NCI-H1694 treated with DMSO at 0.1 percent for 48 hours (cell line): Measurements from ENCODE around the gene CYP4F12.

Source experiments
- DNase-seq: peaks from one replicate; lab custom pipeline; 2025; lab: John Stamatoyannopoulos, UW

CYP4F12 gene, protein sequence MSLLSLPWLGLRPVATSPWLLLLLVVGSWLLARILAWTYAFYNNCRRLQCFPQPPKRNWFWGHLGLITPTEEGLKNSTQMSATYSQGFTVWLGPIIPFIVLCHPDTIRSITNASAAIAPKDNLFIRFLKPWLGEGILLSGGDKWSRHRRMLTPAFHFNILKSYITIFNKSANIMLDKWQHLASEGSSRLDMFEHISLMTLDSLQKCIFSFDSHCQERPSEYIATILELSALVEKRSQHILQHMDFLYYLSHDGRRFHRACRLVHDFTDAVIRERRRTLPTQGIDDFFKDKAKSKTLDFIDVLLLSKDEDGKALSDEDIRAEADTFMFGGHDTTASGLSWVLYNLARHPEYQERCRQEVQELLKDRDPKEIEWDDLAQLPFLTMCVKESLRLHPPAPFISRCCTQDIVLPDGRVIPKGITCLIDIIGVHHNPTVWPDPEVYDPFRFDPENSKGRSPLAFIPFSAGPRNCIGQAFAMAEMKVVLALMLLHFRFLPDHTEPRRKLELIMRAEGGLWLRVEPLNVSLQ

DNA sequence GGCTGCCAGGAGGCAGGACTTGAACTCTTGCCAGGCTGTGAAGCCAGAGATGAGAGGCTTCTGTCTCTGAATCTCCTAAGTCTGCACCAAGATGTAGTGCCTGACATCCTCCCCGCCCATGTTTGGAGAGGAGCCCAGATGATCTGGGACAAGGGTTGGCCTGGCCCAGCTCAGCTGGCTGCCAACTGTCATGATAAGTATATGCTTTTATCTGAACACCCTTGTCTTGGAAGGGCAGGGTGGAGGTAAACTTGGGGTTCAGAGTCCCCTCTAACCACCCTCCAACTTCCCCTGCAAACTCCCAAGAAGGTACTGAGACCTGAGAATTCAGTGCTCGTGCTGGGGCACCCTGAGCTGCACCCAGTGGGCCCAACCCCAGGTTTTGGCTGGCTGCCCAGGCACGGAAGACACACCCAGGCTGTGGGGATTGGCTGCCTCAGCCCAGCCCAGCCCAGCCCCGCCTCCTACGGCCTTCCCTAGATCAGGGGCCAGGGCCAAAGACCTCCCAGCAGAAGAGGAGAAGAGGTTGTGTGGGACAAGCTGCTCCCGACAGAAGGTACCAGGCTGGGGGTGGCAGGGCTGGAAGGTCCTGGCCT, at the start of gene CYP4F12:
TSS of gene CYP4F12 (plus strand) at position 508 of the 596 bp plus-strand sequence. CDS start 443 bp downstream, outside the sequence.
- no peak for DNase-seq

DNA sequence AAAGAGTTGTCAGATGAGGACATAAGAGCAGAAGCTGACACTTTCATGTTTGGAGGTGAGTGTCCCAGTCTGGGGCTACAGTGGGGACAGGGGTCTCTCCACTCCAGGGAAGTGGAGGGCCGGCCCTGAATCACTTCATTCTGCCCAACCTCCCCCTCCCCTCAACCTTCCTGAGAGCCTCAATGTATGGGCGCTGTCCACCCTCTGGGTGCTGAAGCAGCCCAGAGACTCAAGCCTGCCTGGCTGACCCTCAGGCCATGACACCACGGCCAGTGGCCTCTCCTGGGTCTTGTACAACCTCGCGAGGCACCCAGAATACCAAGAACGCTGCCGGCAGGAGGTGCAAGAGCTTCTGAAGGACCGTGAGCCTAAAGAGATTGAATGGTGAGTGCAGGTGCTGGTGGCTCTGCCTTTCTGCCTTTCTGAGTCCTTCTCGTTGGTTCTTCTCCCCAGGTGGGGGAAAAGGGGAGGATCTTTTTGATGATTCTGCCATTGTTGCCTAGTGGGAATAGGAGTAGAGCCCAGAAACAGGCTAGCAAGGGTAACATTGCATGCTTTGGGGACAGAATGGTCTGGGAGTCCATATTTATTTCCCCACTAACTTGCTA, 49.1 kb upstream of the CYP4F12 start:
- DNase-seq = no peak

DNA sequence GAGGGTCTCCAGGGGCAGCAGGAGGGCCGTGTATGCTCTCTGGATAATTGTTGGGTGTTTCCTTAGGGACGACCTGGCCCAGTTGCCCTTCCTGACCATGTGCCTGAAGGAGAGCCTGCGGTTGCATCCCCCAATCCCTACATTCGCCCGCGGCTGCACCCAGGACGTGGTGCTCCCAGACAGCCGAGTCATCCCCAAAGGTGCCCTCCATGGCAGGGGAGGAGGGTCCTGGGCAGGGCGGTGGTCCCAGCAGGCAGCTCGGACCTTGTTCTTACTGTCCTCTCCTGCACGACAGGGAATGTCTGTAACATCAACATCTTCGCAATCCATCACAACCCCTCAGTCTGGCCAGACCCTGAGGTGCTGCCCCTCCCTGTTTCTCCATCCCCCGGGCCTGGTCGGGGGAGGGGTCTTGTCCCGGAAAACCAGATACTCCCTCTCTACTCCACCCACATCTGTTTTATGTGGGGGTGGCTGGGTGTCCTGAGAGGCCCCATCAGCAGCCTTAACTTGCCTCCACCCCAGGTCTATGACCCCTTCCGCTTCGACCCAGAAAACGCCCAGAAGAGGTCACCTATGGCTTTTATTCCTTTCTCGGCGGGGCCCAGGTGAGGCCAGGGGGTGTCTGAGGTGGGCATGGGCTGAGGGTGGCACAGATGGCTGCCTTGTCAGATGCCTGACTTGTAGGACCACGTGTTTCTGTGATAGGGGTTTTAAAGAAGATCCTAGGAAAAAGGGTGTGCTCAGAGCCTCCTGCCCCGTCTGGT, 44.5 kb upstream of the CYP4F12 start:
- DNase-seq = no peak

DNA sequence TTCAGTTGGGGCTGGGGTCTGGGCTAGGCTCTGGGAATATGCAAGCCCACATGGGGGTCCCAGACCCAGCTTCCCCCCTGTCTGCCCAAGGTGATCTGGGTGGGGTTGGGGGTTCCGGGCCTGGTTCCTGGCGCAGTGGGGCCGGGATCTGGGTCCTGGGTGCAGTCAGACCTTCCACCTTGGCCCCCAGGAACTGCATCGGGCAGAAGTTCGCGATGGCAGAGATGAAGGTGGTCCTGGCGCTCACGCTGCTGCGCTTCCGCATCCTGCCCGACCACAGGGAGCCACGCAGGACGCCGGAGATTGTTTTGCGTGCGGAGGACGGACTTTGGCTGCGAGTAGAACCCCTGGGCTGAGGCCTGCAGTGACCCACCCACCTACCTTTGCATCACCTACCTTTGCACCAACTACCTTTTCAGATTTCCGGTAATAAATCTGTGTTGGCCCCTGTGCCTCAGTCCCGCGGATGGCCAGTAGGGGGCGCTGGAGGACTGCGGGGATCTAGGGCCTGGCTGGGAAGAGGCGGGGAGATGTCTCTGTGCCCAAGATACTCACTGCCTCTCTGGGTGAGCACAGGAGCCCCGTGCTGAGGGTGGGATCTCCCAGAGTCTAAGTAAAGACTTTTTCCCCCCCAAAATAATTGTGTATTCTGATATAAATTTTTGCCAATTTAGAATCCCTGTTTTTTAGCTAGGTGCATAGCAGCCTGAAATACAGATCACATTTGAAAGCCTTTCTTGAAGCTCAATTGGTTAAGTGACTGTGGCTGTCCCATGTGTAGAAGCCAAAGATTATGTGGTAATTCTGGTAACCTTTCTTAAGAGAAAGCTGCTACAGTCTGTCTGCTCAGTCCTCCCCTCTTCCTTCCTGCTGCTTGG, 43.6 kb upstream of the CYP4F12 start:
- peak; percentile 5 for DNase-seq

DNA sequence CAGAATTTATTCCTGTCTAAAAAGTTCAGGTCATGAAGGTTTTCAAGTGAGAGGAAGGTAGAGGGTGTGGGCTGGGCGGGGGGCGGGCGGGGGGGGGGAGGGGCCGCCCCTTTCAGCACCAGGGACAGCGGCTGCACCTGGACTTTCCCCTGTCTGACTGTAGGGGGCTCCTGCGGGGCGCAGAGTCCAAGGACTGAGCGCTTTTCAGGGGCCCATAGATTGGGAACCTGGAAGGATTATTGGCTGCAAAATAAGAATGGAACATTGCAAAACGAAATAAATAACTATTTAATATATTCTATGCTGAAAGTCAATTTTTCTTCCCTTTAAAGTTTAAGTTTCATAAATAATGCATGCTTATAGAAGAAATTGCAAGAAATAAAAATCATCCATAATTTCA, 41.1 kb upstream of the CYP4F12 start:
- no peak for DNase-seq

DNA sequence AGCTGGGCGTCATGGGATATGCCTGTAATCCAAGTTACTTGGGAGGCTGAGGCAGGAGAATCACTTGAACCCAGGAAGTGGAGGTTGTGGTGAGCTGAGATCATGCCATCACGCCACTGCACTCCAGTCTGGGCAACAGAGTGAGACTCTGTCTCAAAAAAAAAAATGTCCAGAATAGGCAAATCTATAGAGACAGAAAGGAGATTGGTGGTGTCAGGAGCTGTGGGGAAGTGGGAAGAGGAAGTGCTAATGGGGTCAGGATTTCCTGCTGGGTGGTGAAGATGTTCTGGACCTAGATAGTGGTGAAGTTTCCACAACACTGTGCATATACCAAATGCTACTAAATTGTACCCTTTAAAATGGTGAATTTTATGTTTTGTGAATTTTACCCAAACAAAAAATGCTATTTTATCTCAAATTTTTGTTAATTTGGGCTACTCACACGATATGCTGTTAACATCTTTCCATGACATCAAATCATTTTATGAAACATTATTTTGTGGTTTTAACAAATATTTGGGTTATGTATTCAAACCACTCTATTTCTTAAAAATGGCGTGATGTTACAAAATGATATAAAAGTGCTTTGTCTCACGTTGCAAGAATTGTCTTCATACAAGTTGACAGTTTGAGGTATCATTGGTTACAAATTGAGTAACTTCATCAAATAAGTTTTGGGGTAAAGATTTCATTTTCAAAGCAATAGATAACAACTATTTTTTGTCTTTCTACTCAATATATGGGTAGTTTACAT, 39.6 kb upstream of the CYP4F12 start:
- DNase-seq = no peak

DNA sequence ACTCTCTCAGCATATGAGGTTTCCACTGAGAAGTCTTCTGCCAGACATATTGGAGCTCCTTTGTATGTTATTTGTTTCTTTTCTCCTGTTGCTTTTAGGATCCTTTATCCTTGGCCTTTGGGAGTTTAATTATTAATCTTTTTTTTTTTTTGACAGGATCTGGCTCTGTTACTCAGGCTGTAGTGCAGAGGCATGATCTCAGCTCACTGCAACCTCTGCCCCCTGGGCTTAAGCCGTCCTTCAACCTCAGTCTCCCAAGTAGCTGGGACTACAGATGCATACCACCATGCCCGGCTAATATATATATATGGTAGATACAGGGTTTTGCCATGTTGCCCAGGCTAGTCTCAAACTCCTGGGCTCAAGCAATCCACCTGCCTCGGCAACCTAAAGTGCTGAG, 38.8 kb upstream of the CYP4F12 start:
- no peak for DNase-seq

DNA sequence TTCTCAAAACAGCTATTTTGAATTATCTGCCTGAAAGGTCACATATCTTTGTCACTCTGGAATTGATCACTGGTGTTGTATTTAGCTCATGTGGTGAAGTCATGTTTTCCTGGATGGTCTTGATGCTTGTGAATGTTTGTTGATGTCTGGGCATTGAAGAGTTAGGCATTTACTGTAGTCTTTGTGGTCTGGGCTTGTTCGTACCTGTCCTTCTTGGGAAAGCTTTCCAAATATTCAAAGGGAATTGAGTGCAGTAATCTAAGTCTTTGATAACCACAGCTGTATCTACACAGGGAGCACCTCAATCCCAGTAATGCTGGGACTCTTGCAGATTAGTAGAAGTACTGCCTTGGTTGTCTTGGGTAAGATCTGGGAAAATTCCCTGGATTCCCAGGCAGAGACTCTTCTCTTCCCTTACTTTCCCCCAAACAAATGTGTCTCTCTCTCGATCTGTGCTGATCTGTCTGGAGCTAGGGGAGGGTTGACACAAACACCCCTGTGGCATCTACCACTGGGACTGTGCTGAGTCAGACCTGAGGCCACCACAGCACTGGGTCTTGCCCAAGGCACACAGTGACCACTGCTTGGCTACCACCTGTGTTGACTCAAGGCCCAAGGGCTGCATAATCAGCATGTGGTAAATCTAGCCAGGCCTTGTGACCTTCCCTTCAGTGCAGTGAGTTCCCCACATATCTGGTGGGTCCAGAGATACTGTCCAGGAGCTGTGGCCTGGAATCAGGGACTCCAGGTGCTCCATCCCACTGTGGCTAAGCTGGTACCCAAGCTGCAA, 37.7 kb upstream of the CYP4F12 start:
- no peak for DNase-seq

DNA sequence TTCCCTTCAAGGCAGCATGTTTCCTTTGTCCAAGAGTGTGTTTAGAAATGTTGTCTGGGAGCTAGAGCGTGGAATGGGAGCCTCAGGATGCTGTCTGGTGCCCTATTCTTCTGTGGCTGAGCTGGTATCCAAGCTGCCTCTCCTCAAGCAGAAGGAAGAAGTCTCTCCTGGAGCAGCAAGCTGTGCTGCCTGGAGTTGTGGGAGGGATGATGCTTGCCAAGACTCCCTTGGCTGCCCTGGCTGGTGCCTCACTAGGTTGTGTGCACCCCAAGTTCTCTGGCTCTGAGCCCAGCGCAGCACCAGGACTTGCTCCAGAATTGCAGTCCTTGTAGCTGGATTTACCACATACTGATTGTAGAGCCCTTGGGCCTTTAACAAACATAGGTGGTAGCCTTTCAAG, 36.9 kb upstream of the CYP4F12 start:
- DNase-seq = no peak

DNA sequence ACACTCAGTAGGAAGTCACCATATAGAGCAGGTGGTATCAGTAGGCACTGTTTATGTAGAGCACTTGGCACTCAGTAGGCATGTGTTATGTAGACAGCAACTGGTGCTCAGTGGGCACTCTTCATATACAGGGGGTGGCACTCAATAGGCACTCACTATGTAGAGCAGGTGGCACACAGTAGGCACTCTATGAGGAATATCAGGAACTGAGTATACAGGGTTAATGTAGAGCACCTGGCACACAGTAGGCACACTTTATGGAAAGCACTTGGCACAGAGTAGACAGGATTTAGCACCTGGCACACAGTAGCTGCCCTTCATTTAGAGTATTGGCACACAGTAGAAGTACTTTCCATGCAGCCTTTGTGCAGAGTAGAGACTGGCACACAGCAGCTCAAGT, 33.3 kb upstream of the CYP4F12 start:
- no peak for DNase-seq

DNA sequence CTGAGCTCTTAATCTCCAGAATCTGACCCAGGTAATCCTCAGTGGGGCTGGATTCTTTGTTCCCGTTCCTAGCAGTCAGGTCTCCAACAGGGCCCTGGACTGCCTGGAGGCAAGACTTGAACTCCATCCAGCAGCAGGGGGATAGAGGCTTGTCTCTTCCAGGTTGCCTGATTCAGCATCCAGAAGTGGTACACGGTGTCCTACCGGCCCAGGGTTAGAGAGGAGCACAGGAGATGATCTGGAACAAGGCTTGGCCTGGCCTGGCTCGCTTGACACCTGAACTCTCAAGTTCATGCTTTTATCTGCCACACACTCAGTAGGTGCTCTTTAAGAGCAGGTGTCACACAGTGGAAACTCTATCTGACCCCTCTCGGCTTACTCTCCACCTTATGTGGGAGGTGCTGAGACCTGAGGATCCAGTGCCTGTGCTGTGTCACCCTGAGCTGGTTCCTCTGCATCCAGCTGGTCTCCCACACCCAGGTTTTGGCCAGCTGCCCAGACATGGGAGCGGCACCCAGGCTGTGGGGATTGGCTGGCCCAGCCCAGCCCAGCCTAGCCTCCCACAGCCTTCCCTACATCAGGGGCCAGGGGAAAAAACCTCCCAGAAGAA, 32.5 kb upstream of the CYP4F12 start, which contains the start of gene CYP4F3:
TSS of gene CYP4F3 (plus strand) at position 604 of the 610 bp plus-strand sequence. CDS start 519 bp downstream, outside the sequence.
- DNase-seq = no peak

DNA sequence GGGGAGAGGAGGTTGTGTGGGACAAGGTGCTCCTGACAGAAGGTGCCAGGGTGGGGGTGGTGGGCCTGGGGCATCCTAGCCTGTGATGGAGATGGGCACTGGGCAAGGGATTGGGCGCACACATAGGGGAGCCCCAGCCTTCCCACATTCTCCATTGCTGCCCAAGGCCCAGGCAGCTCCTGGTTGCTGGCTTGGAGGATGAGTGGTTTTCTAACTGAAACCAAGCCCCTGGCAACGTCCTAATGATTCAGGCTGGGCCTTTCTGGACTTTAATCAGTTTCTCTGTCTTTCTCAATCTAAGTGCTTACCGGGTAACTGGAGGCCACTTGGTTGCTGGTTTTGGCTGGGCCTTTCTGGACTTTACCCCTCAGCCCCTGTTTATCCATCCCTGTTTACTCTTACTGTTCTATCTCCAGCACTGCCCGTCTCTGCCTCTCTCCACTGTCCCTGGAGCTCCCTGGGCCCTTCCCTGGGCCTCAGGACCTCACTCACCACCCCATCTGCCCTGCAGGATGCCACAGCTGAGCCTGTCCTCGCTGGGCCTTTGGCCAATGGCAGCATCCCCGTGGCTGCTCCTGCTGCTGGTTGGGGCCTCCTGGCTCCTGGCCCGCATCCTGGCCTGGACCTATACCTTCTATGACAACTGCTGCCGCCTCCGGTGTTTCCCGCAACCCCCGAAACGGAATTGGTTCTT, 31.8 kb upstream of the CYP4F12 start:
- no peak for DNase-seq

DNA sequence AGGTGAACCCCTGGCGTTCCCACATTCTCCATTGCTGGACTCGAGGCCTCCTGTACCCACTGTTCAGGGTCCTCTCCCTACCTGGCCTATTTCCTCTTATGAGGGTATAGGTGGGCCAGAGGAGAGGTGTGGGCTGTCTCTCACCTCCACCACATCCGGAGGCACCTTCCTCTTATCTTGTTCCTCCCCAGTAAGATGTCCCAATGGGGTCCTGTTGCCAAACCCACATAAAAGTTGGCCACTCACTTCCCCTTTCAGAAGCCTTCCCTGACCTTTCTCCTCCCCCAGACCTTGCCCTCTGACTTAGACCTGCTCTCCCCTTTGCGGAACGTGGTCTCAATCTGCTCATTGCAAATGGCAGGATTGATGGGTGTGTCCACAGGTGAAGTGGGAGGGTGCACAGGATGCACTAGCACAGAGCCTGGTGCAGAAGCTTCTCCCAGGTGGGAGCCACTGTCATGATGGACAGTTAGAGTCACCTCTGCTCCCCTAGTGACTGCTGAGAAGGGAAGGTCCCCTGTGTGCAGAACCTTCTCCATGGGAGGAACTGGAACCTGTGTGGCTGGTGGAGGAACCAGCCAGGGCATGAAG, 30.9 kb upstream of the CYP4F12 start:
- no peak for DNase-seq

DNA sequence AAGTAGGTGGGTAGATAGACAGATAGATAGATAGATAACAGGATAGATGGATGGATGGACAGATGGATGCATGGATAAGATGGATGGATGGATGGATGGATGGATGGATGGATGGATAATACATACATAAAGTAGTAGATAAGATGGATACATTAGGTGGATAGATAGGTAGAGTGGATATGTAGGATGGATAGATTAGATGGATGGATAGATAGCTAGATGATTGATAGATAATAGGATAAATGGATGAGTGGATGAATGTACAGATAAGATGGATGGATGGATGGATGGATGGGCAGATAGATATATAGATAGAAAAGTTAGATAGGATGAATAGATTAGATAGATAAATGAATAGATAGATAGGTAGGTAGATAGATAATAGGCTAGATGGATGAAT, 30.1 kb upstream of the CYP4F12 start:
- no peak for DNase-seq

DNA sequence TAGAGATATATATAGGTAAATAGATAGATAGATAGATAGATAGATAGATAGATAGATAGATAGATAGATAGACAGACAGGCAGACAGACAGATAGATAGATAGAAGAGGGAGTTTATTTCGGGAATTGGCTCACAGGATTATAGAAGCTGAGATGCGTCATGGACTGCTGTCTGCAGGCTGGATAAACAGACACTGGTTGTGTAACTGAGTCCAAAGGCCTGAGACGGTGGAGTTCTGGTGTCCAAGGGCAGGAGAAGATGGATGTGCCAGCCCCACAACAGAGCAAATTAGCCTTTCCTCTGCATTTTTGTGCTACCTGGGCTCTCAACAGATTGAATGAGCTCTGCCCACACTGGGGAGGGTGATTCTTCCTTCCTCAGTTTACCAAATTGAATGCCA, 29.5 kb upstream of the CYP4F12 start:
- no peak for DNase-seq

DNA sequence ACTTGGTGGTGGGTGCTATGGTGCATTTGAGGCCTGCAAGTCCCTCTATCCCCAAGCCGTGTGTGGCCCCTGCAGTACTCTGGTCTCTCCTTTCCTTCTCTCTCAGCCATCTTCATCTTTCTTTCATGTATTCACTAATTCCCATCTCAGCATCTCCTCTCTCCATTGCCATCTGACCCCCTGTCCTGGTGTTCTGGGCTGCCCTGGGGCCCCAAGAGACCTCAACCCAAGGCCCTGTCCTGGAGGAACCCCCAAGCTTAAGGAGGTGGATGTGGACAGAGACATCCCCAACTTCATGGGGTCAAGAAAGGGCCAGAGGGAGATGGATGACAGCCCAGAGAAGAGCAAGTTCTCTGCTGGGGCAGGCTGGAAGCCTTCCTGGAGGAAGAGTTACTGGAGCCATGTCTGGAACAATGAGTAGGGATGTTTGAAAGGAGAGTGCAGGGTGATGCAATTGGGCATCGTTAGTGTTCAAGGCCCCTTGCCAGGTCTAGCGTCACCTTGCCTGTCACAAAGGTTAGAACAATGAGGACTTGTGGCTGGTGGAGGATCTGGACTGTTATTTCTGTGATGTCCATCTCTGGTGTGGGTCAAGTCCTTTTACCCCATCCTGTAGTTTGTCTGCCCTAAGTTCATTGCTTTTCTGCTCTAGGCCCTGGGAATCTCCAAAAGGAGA, 28.7 kb upstream of the CYP4F12 start:
- DNase-seq = no peak

DNA sequence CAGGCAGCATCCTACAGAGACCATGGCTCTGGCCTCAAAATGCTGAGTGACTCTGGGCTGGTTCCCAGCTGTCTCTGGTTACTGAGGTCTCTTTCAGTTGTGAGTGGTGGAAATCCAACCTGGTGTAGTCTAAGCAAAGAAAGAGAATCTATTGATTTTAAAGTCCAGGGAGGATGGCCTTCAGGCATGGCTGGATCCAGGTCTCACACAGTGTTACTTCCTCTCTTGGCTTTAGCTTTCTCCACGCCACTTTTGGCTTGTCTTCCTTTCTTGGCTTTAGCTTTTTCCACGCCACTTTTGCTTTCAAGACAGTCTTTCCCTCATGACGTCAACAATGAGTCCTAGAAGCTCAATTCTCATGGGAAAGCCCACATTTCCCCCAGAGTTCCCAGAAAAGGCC, 28.1 kb upstream of the CYP4F12 start:
- no peak for DNase-seq

DNA sequence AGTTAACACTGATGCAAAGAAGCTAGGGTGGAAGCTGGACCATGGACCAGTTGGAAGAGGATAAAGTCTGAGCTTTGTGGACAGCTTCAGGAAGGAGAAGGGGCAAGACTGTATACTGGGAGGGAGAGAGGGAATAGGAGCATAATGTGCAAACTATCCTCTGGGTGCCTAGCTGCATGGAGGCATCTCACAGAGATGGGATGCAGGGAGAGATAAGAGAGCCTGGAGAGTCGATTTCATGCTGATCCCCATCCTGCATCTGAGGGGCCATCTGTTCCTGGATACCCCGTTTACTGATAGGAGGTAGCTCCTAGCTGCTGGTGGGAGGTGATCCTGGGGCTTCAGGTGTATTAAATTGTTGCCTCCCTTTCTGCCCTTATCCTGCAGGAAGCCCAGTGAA, 23.4 kb upstream of the CYP4F12 start:
- DNase-seq = no peak
